ENCODE measurements around the gene DXO.

- no peak for TF ChIP-seq ZNF274 (IDR thresholded peaks at IDR 0.05; ENCODE audit: low read depth, low read length)
- no peak for TF ChIP-seq YY1 (IDR thresholded peaks at IDR 0.05; ENCODE audit: insufficient read depth, insufficient read length)
These were observed 43.3 kb downstream of the DXO start for GRCh38 chr6:31928672-31928939.

Measured in NT2/D1 (cell line).